GM21619 (cell line): ENCODE measurements around the gene GK2.

Experiments used
- ATAC-seq: cut with Tn5 transposase; IDR thresholded peaks from one replicate; pipeline ENCODE4 v1.9.1; 2021; ENCODE audit not compliant: unreplicated experiment

GK2 gene

GRCh38 chr4:79390890-79391289, 17.1 kb downstream of the GK2 start:
- no peak for ATAC-seq

GRCh38 chr4:79385641-79386040, 22.4 kb downstream of the GK2 start:
- no peak for ATAC-seq

GRCh38 chr4:79381161-79381560, 26.9 kb downstream of the GK2 start:
- ATAC-seq, result no peak

- ATAC-seq, result no peak
Measured at GRCh38 chr4:79370026-79370425, 38.0 kb downstream of the GK2 start.

GRCh38 chr4:79367096-79367495, 40.9 kb downstream of the GK2 start:
- no peak for ATAC-seq

GRCh38 chr4:79366422-79366821, 41.6 kb downstream of the GK2 start:
- ATAC-seq, result no peak

- ATAC-seq, result no peak
Measured at GRCh38 chr4:79364061-79364460, 44.0 kb downstream of the GK2 start.

- ATAC-seq, result no peak
Measured at GRCh38 chr4:79362626-79363025, 45.4 kb downstream of the GK2 start.

- no peak for ATAC-seq
Measured at GRCh38 chr4:79360006-79360405, 48.0 kb downstream of the GK2 start.

- no peak for ATAC-seq
Measured at GRCh38 chr4:79358438-79358837, 49.6 kb downstream of the GK2 start.

GRCh38 chr4:79357365-79357764, 50.7 kb downstream of the GK2 start:
- no peak for ATAC-seq
